ENCODE data around the gene NOL9. TPM values are rescaled to one million over a fixed set of nuclear protein-coding genes. Genes with fewer than 3 reads are reported as not detected.

NOL9 gene
- total RNA-seq, 1 experiment from 2014 or later: 49.2 TPM

DNA sequence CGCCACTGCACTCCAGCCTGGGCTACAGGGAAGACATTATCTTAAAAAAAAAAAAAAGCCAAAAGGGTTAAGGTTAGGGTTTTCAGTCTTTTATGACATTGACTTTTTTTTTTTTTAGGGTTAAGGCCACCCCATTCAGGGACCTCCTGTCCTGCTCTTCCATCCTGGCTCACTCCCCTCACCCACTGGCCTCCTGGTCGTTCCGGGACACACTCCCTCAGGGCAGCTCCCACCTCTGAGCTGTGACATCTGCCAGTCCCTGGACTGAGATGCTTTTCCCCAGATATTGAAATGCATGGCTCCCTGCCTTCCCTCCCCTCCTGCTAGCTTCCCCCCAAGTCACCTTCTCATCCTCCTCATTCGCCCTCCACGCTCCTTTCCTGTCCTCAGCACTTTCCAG is 72.5 kb downstream of the NOL9 start:
- Mint-ChIP-seq H3K27me3 (ENCODE audit: insufficient read depth, unreplicated experiment) (no peaks in the 10 kb centered on the region), H3K27ac (ENCODE audit: low read depth, unreplicated experiment) (no peak overlapping the region), H3K36me3 (ENCODE audit: insufficient read depth, unreplicated experiment) (peaks cover 8% of the 10 kb centered on the region), H3K4me3 (ENCODE audit: unreplicated experiment) (no peak overlapping the region), H3K4me1 (ENCODE audit: insufficient read depth, unreplicated experiment) (peaks cover 7% of the 10 kb centered on the region), H3K9me3 (ENCODE audit: unreplicated experiment) (no peaks in the 10 kb centered on the region)
- BruUV-seq (replicated peaks): no TSS peak
- DNase-seq (ENCODE audit: unreplicated experiment): no peak
- intact Hi-C loops (cut with micrococcal nuclease): loop anchor here (10.0 kb wide), 1 partner anchor 163 kb away; no protein-coding TSS in a partner anchor
- ChIA-PET CTCF (interaction anchor here (0.6 to 1.4 kb wide), 3 partner anchors 50 to 123 kb away, joined by 3 read pairs; no protein-coding TSS in a partner anchor), POLR2A (interaction anchor here (0.5 kb wide), 1 partner anchor 40 kb away, joined by 3 read pairs; no protein-coding TSS in a partner anchor)
- TF ChIP-seq, protein P1, sequence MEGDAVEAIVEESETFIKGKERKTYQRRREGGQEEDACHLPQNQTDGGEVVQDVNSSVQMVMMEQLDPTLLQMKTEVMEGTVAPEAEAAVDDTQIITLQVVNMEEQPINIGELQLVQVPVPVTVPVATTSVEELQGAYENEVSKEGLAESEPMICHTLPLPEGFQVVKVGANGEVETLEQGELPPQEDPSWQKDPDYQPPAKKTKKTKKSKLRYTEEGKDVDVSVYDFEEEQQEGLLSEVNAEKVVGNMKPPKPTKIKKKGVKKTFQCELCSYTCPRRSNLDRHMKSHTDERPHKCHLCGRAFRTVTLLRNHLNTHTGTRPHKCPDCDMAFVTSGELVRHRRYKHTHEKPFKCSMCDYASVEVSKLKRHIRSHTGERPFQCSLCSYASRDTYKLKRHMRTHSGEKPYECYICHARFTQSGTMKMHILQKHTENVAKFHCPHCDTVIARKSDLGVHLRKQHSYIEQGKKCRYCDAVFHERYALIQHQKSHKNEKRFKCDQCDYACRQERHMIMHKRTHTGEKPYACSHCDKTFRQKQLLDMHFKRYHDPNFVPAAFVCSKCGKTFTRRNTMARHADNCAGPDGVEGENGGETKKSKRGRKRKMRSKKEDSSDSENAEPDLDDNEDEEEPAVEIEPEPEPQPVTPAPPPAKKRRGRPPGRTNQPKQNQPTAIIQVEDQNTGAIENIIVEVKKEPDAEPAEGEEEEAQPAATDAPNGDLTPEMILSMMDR (IDR thresholded peaks at IDR 0.05; ENCODE audit: unreplicated experiment): no peak

DNA sequence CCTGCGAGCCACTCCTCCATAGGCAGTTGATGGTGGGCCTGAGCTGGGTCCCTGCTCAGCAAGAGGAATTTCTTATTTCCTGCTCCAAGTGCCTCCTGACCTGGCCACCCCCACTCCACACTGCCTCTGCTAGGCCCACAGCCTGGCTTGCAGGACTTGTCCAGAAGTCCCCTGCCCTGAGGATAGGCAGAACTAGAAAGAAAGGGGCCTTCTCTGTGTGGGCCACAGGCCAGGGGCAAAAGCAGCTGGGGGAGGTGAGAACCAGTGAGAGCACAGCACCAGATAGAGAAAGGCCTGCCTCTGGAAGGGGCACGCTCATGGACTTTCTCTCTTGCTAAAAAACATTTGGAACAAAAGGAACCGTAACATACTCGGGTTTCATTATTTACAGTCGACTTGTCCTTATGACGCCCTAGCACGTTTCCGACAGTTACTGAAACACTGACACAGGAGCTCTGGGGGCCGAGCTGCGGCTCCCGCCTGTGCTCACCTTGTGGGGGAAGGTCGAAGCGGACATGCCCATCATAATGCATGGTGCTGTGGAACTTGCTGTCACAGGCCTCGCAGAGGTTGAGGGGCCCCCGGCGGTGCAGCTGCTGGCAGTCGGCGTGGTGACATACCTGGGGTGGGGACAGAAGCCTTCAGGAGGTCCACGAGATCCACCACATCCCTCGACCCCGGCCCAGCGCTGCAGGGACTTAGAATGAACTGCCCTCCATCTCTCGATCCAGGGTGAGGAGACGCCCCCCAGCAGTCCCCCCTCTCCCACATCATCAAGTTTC is 77.1 kb downstream of the NOL9 start:
- Mint-ChIP-seq H3K27ac (ENCODE audit: low read depth, unreplicated experiment) (no peak overlapping the region), H3K36me3 (ENCODE audit: insufficient read depth, unreplicated experiment) (peaks cover 19% of the 10 kb centered on the region), H3K4me1 (ENCODE audit: insufficient read depth, unreplicated experiment) (peaks cover 8% of the 10 kb centered on the region), H3K9me3 (ENCODE audit: unreplicated experiment) (no peaks in the 10 kb centered on the region), H3K27me3 (ENCODE audit: insufficient read depth, unreplicated experiment) (no peaks in the 10 kb centered on the region), H3K4me3 (ENCODE audit: unreplicated experiment) (no peak overlapping the region)
- no TSS peak for BruUV-seq (replicated peaks)
- ChIA-PET POLR2A (interaction anchor here (0.7 to 1.3 kb wide), 3 partner anchors 12 to 92 kb away, joined by 3 to 9 read pairs (median 3); no protein-coding TSS in a partner anchor), CTCF (interaction anchor here (0.6 to 3.2 kb wide), 16 partner anchors 7 to 612 kb away, joined by 3 to 18 read pairs (median 4); partner anchors contain the start of gene THAP3)
- DNase-seq (ENCODE audit: unreplicated experiment): no peak
- TF ChIP-seq, protein P1 (IDR thresholded peaks at IDR 0.05; ENCODE audit: unreplicated experiment): no peak
- intact Hi-C loops (cut with micrococcal nuclease): no loop called here

DNA sequence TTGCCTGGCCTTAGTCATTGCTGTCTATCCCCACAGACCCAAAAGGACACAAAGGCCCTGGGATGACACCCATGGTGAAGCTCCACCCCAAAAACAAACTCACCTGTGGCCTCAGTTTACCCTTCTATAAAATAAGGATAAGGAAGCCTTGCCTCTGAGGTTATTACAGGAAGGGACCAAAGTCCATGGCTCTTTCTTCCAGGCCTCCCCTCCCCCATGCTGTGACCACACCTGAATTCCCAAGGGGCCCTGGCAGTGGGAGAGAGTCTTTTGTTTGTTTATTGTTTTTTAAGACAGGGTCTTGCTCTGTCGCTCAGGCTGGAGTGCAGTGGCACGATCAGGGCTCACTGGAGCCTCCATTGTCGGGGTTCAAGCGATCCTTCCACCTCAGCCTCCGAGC is 77.8 kb downstream of the NOL9 start:
- TF ChIP-seq, protein P1 (IDR thresholded peaks at IDR 0.05; ENCODE audit: unreplicated experiment): no peak
- intact Hi-C loops (cut with micrococcal nuclease): no loop called here
- no peak overlapping the region for H3K4me3 Mint-ChIP-seq (ENCODE audit: unreplicated experiment)
- no TSS peak for BruUV-seq (replicated peaks)
- H3K4me1 Mint-ChIP-seq (ENCODE audit: insufficient read depth, unreplicated experiment): peaks cover 13% of the 10 kb centered on the region
- H3K9me3 Mint-ChIP-seq (ENCODE audit: unreplicated experiment): no peaks in the 10 kb centered on the region
- CTCF ChIA-PET: interaction anchor here (0.6 to 3.2 kb wide), 20 partner anchors 8 to 612 kb away, joined by 3 to 18 read pairs (median 4); partner anchors contain the start of gene THAP3
- POLR2A ChIA-PET: interaction anchor here (0.7 to 1.3 kb wide), 3 partner anchors 13 to 91 kb away, joined by 3 to 9 read pairs (median 3); no protein-coding TSS in a partner anchor
- no peaks in the 10 kb centered on the region for H3K27me3 Mint-ChIP-seq (ENCODE audit: insufficient read depth, unreplicated experiment)
- peaks cover 26% of the 10 kb centered on the region for H3K36me3 Mint-ChIP-seq (ENCODE audit: insufficient read depth, unreplicated experiment)
- H3K27ac Mint-ChIP-seq (ENCODE audit: low read depth, unreplicated experiment): no peak overlapping the region
- DNase-seq (ENCODE audit: unreplicated experiment): no peak
